ENCODE results near the gene INPP5F. TPM values are rescaled to one million over a fixed set of nuclear protein-coding genes. Genes with fewer than 3 reads are reported as not detected.

The INPP5F gene
- total and polyA plus RNA-seq, 10 of the 15 experiments (the other 5 are each of a cell fraction or from before 2014, with no cell fraction given): 6.0 to 49.3 (median 34.3) TPM

- no peak for TF ChIP-seq ASH2L (IDR thresholded peaks at IDR 0.05; ENCODE audit: borderline replicate concordance, low read depth)
- no peak for TF ChIP-seq E4F1 (IDR thresholded peaks at IDR 0.05; ENCODE audit: borderline replicate concordance, partially characterized antibody)
- no peak for TF ChIP-seq RB1 (IDR thresholded peaks at IDR 0.05; ENCODE audit: borderline replicate concordance)
- no peak for TF ChIP-seq KDM1A (IDR thresholded peaks at IDR 0.05; ENCODE audit: borderline replicate concordance)
- TF ChIP-seq SMAD1 (IDR thresholded peaks at IDR 0.05; ENCODE audit: low read depth, partially characterized antibody): no peak
- TF ChIP-seq NR2F1 (conservative IDR thresholded peaks at IDR 0.05): no peak
- no peak for TF ChIP-seq MYB (IDR thresholded peaks at IDR 0.05; ENCODE audit: borderline replicate concordance, low read depth, low read length)
- TF ChIP-seq ZNF687 (IDR thresholded peaks at IDR 0.05): no peak
- TF ChIP-seq POLR2A (IDR thresholded peaks at IDR 0.05; ENCODE audit: low read depth, low read length): no peak
- no peak for TF ChIP-seq HDAC6 (IDR thresholded peaks at IDR 0.05; ENCODE audit: unreplicated experiment)
- TF ChIP-seq, protein P1, sequence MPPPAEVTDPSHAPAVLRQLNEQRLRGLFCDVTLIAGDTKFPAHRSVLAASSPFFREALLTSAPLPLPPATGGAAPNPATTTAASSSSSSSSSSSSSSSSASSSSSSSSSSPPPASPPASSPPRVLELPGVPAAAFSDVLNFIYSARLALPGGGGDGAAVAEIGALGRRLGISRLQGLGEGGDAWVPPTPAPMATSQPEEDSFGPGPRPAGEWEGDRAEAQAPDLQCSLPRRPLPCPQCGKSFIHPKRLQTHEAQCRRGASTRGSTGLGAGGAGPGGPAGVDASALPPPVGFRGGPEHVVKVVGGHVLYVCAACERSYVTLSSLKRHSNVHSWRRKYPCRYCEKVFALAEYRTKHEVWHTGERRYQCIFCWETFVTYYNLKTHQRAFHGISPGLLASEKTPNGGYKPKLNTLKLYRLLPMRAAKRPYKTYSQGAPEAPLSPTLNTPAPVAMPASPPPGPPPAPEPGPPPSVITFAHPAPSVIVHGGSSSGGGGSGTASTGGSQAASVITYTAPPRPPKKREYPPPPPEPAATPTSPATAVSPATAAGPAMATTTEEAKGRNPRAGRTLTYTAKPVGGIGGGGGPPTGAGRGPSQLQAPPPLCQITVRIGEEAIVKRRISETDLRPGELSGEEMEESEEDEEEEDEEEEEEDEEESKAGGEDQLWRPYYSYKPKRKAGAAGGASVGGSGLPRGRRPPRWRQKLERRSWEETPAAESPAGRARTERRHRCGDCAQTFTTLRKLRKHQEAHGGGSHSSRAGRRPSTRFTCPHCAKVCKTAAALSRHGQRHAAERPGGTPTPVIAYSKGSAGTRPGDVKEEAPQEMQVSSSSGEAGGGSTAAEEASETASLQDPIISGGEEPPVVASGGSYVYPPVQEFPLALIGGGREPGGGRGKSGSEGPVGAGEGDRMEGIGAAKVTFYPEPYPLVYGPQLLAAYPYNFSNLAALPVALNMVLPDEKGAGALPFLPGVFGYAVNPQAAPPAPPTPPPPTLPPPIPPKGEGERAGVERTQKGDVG (CRISPR knock-in tag; IDR thresholded peaks at IDR 0.05): no peak
- TF ChIP-seq HSF1 (IDR thresholded peaks at IDR 0.05; ENCODE audit: low read depth, low read length): no peak
- TF ChIP-seq CHD1 (IDR thresholded peaks at IDR 0.05; ENCODE audit: low read depth, low read length): no peak
- TF ChIP-seq PKNOX1 (IDR thresholded peaks at IDR 0.05): no peak
- no peak for TF ChIP-seq SUPT20H (IDR thresholded peaks at IDR 0.05; ENCODE audit: borderline replicate concordance, control insufficient read depth, low read depth, low read length)
- no peak for TF ChIP-seq POLR2AphosphoS5 (IDR thresholded peaks at IDR 0.05; ENCODE audit: low read length)
- TF ChIP-seq BMI1 (IDR thresholded peaks at IDR 0.05; ENCODE audit: borderline replicate concordance): no peak
Observed at GRCh38 chr10:119686465-119687191, 39.2 kb upstream of the INPP5F start (continued).
